NB4 (cell line): ENCODE data around the gene SLC1A4.
A peak's percentile ranks its signal among the peaks of the same experiment; 100 is the strongest.

Source experiments
- DNase-seq: peaks from one replicate; pipeline ENCODE4 v3.0.0; 2010; ENCODE audit warnings: low read depth
- H3K4me3 ChIP-seq: one replicate; pipeline ENCODE4 v1.5.1; 2011; ENCODE audit warnings: mild to moderate bottlenecking, low read depth, low read length, moderate library complexity
- CTCF ChIP-seq: IDR thresholded peaks from one replicate; pipeline ENCODE4 v1.5.1; 2012; ENCODE audit warnings: low read depth, low read length
- MAX ChIP-seq: IDR thresholded peaks from 2 replicates; pipeline ENCODE4 v1.6.1; 2011; ENCODE audit warnings: low read depth, low read length
- MYC ChIP-seq: IDR thresholded peaks from 2 replicates; pipeline ENCODE4 v1.6.1; 2011; ENCODE audit warnings: low read depth, low read length
- POLR2A ChIP-seq: IDR thresholded peaks from 2 replicates; pipeline ENCODE4 v1.6.1; 2011; ENCODE audit warnings: mild to moderate bottlenecking; ENCODE audit not compliant: insufficient read length; ENCODE audit errors: extremely low read depth

The SLC1A4 gene

GRCh38 chr2:64972426-64972825 is 16.8 kb upstream of the SLC1A4 start:
- no peak for TF ChIP-seq MAX
- TF ChIP-seq CTCF = no peak
- TF ChIP-seq POLR2A = no peak
- TF ChIP-seq MYC = no peak
- no peak overlapping the region for H3K4me3 ChIP-seq
- no peak for DNase-seq

GRCh38 chr2:64972876-64973275 is 16.3 kb upstream of the SLC1A4 start:
- TF ChIP-seq CTCF (no peak), MAX (no peak), MYC (no peak), POLR2A (no peak)
- H3K4me3 ChIP-seq = no peak overlapping the region
- DNase-seq = no peak

- no peak for DNase-seq
- no peak overlapping the region for H3K4me3 ChIP-seq
- TF ChIP-seq CTCF (no peak), MYC (no peak), POLR2A (no peak), MAX (no peak)
These were observed 13.9 kb upstream of the SLC1A4 start for GRCh38 chr2:64975232-64975821.

GRCh38 chr2:64976276-64976675 is 12.9 kb upstream of the SLC1A4 start:
- TF ChIP-seq CTCF (no peak), POLR2A (no peak), MAX (no peak), MYC (no peak)
- H3K4me3 ChIP-seq = no peak overlapping the region
- no peak for DNase-seq

GRCh38 chr2:64978514-64979268 is 10.5 kb upstream of the SLC1A4 start:
- DNase-seq = peak; percentile 56
- H3K4me3 ChIP-seq = no peak overlapping the region
- no peak for TF ChIP-seq POLR2A
- TF ChIP-seq MYC = no peak
- TF ChIP-seq CTCF = peak; percentile 35
- TF ChIP-seq MAX = no peak
